Osteocyte (in vitro differentiated cells): ENCODE measurements around the gene CHRND. TPM values are rescaled to one million over a fixed set of nuclear protein-coding genes. Genes with fewer than 3 reads are reported as not detected.

Experiments used
- DNase-seq: peaks from one replicate; pipeline ENCODE4 v3.0.0; 2021; ENCODE audit warnings: mixed read lengths; ENCODE audit not compliant: unreplicated experiment; ENCODE audit errors: extremely low spot score
- H3K27ac Mint-ChIP-seq: one replicate; pipeline ENCODE4 v1.8.0; 2021; ENCODE audit warnings: mild to moderate bottlenecking, mixed read lengths; ENCODE audit not compliant: unreplicated experiment
- H3K27me3 Mint-ChIP-seq: one replicate; pipeline ENCODE4 v1.8.0; 2021; ENCODE audit warnings: mixed read lengths; ENCODE audit not compliant: unreplicated experiment
- H3K36me3 Mint-ChIP-seq: one replicate; pipeline ENCODE4 v1.8.0; 2021; ENCODE audit warnings: mixed read lengths; ENCODE audit not compliant: unreplicated experiment
- H3K4me1 Mint-ChIP-seq: one replicate; pipeline ENCODE4 v1.8.0; 2021; ENCODE audit warnings: mixed read lengths; ENCODE audit not compliant: unreplicated experiment
- H3K4me3 Mint-ChIP-seq: one replicate; pipeline ENCODE4 v1.8.0; 2021; ENCODE audit warnings: mild to moderate bottlenecking, moderate library complexity, mixed read lengths; ENCODE audit not compliant: unreplicated experiment
- H3K9me3 Mint-ChIP-seq: one replicate; pipeline ENCODE4 v1.8.0; 2021; ENCODE audit warnings: mixed read lengths; ENCODE audit not compliant: unreplicated experiment
- CTCF ChIP-seq: fragments of 200-600 bp; sonication (generic); IDR thresholded peaks from 2 replicates; pipeline ENCODE4 v1.5.0; 2021; ENCODE audit warnings: antibody characterized with exemption, mild to moderate bottlenecking, moderate library complexity
- total RNA-seq: library from RNA; stranded (reverse); gene quantifications from 2 replicates; pipeline ENCODE4 v1.2.1, GENCODE V29; 2021

CHRND gene
- total RNA-seq, 1 donor from 2014 or later, result not detected

- no peak for DNase-seq
- Mint-ChIP-seq H3K27me3 (peaks cover 30% of the 10 kb centered on the region), H3K36me3 (no peaks in the 10 kb centered on the region), H3K27ac (no peak overlapping the region), H3K4me3 (no peak overlapping the region), H3K9me3 (no peaks in the 10 kb centered on the region), H3K4me1 (no peaks in the 10 kb centered on the region)
- TF ChIP-seq CTCF, result no peak
These were observed 46.4 kb upstream of the CHRND start for GRCh38 chr2:232479341-232480200.

GRCh38 chr2:232480201-232481190, 45.5 kb upstream of the CHRND start:
- Mint-ChIP-seq H3K9me3 (no peaks in the 10 kb centered on the region), H3K4me3 (no peak overlapping the region), H3K27ac (no peak overlapping the region), H3K27me3 (peaks cover 34% of the 10 kb centered on the region), H3K36me3 (no peaks in the 10 kb centered on the region), H3K4me1 (peaks cover 4% of the 10 kb centered on the region)
- no peak for DNase-seq
- TF ChIP-seq CTCF, result no peak

GRCh38 chr2:232481322-232482140, 44.4 kb upstream of the CHRND start:
- Mint-ChIP-seq H3K4me1 (peaks cover 4% of the 10 kb centered on the region), H3K27ac (no peak overlapping the region), H3K27me3 (peaks cover 29% of the 10 kb centered on the region), H3K36me3 (no peaks in the 10 kb centered on the region), H3K9me3 (no peaks in the 10 kb centered on the region), H3K4me3 (no peak overlapping the region)
- DNase-seq, result no peak
- TF ChIP-seq CTCF, result no peak

- H3K4me1 Mint-ChIP-seq, result peaks cover 7% of the 10 kb centered on the region
- H3K9me3 Mint-ChIP-seq, result no peaks in the 10 kb centered on the region
- DNase-seq, result no peak
- H3K36me3 Mint-ChIP-seq, result no peaks in the 10 kb centered on the region
- peaks cover 33% of the 10 kb centered on the region for H3K27me3 Mint-ChIP-seq
- no peak overlapping the region for H3K4me3 Mint-ChIP-seq
- no peak overlapping the region for H3K27ac Mint-ChIP-seq
- TF ChIP-seq CTCF, result no peak
These were observed 43.4 kb upstream of the CHRND start for GRCh38 chr2:232482301-232483238.
